IMR-90 (cell line): Measurements from ENCODE around the gene ARHGAP28. TPM values are rescaled to one million over a fixed set of nuclear protein-coding genes. Genes with fewer than 3 reads are reported as not detected.

Experiments used
- ATAC-seq: fragments of 200-7000 bp; cut with Tn5 transposase; 2 replicates; pipeline ENCODE4 v1.9.1; 2020; ENCODE audit warnings: low read depth, mild to moderate bottlenecking, moderate library complexity
- BruUV-seq: library from RNA; stranded (reverse); fragments of 400-500 nt; replicated peaks from 2 replicates; lab custom pipeline; 2021; lab: Mats Ljungman, UMichigan
- CTCF ChIA-PET: fragments of 300-600 bp; formaldehyde crosslinking; extraction: SDS; loops from one replicate; lab custom pipeline; 2021; ENCODE audit warnings: antibody characterized with exemption; lab: Yijun Ruan, JAX
- POLR2A ChIA-PET: fragments of 300-600 bp; sonication (Branson Sonifier 250); formaldehyde crosslinking; loops from one replicate; lab custom pipeline; 2022; ENCODE audit warnings: antibody characterized with exemption; ENCODE audit not compliant: unreplicated experiment; lab: Charles Lee
- DNase-seq: peaks from one replicate; pipeline ENCODE4 v3.0.0; 2013
- H2AFZ ChIP-seq: replicated peaks from 2 replicates; pipeline ENCODE3; 2013; ENCODE audit warnings: low read length, mild to moderate bottlenecking; ENCODE audit not compliant: poor library complexity
- H2AK5ac ChIP-seq: 2 replicates; pipeline ENCODE4 v1.6.1; 2013; ENCODE audit warnings: low read depth, low read length, inconsistent platforms
- H2AK9ac ChIP-seq: replicated peaks from 2 replicates; pipeline ENCODE3; 2013; ENCODE audit warnings: mild to moderate bottlenecking, low read depth, low read length, moderate library complexity; ENCODE audit not compliant: poor library complexity
- H2BK120ac ChIP-seq: 2 replicates; pipeline ENCODE4 v1.6.1; 2013; ENCODE audit warnings: low read depth, low read length, inconsistent platforms
- H2BK15ac ChIP-seq: 3 replicates; pipeline ENCODE4 v1.6.1; 2013; ENCODE audit warnings: low read depth, low read length, inconsistent platforms
- H2BK20ac ChIP-seq: 2 replicates; pipeline ENCODE4 v1.6.1; 2013; ENCODE audit warnings: low read depth, mild to moderate bottlenecking, inconsistent platforms, low read length, moderate library complexity
- H2BK5ac ChIP-seq: 2 replicates; pipeline ENCODE4 v1.6.1; 2013; ENCODE audit warnings: mild to moderate bottlenecking, low read depth, low read length, inconsistent platforms; ENCODE audit not compliant: poor library complexity, severe bottlenecking
- H3K14ac ChIP-seq: replicated peaks from 2 replicates; pipeline ENCODE4 v1.6.1; 2013; ENCODE audit warnings: low read depth, low read length, inconsistent platforms
- H3K18ac ChIP-seq: 2 replicates; pipeline ENCODE4 v1.6.1; 2013; ENCODE audit warnings: low read depth, low read length, control low read depth
- H3K23ac ChIP-seq: 2 replicates; pipeline ENCODE4 v1.6.1; 2013; ENCODE audit warnings: low read depth, low read length, inconsistent platforms
- H3K27ac ChIP-seq: 2 replicates; pipeline ENCODE4 v1.5.1; 2013; ENCODE audit warnings: mild to moderate bottlenecking, control low read depth, low read length; ENCODE audit not compliant: insufficient read depth
- H3K27me3 ChIP-seq: 2 replicates; pipeline ENCODE4 v1.6.1; 2013; ENCODE audit warnings: low read length; ENCODE audit not compliant: control insufficient read depth, insufficient read depth
- H3K36me3 ChIP-seq: 2 replicates; pipeline ENCODE4 v1.6.1; 2013; ENCODE audit warnings: low read length, mixed read lengths; ENCODE audit not compliant: control insufficient read depth, insufficient read depth
- H3K4ac ChIP-seq: 2 replicates; pipeline ENCODE4 v1.6.1; 2013; ENCODE audit warnings: low read depth, low read length, inconsistent platforms
- H3K4me1 ChIP-seq: 2 replicates; pipeline ENCODE4 v1.6.1; 2013; ENCODE audit warnings: low read length, mixed read lengths; ENCODE audit not compliant: control insufficient read depth, insufficient read depth
- H3K4me2 ChIP-seq: 2 replicates; pipeline ENCODE4 v1.6.1; 2013; ENCODE audit warnings: low read depth, mild to moderate bottlenecking, control low read depth, low read length, moderate library complexity
- H3K4me3 ChIP-seq: 2 replicates; pipeline ENCODE4 v1.5.1; 2013; ENCODE audit warnings: low read depth, mild to moderate bottlenecking, control low read depth, low read length, moderate library complexity; ENCODE audit not compliant: insufficient read depth
- H3K56ac ChIP-seq: 2 replicates; pipeline ENCODE4 v1.6.1; 2013; ENCODE audit warnings: low read length, inconsistent platforms; ENCODE audit not compliant: insufficient read depth; ENCODE audit errors: extremely low read depth
- H3K79me1 ChIP-seq, 2 experiments: 2 replicates each; pipeline ENCODE4 v1.6.1; 2013; ENCODE audit warnings: low read length in 2 of 2, inconsistent platforms in 1 of 2, low read depth in 1 of 2
- H3K9ac ChIP-seq: 2 replicates; pipeline ENCODE4 v1.6.1; 2013; ENCODE audit warnings: low read depth, low read length, control low read depth
- H3K9me1 ChIP-seq: 2 replicates; pipeline ENCODE4 v1.6.1; 2013; ENCODE audit warnings: low read length, inconsistent platforms; ENCODE audit not compliant: insufficient read depth
- H3K9me3 ChIP-seq: 2 replicates; pipeline ENCODE4 v1.6.1; 2013; ENCODE audit warnings: low read length; ENCODE audit not compliant: control insufficient read depth, insufficient read depth
- H4K20me1 ChIP-seq: 2 replicates; pipeline ENCODE4 v1.6.1; 2013; ENCODE audit warnings: low read length, inconsistent platforms; ENCODE audit not compliant: insufficient read depth
- H4K5ac ChIP-seq: 2 replicates; pipeline ENCODE4 v1.6.1; 2013; ENCODE audit warnings: mild to moderate bottlenecking, low read depth, low read length, control low read depth
- H4K8ac ChIP-seq, 2 experiments: 2 replicates each; pipeline ENCODE4 v1.6.1; 2013; ENCODE audit warnings: low read depth in 2 of 2, low read length in 2 of 2, control low read depth in 1 of 2, inconsistent platforms in 1 of 2
- H4K91ac ChIP-seq: 2 replicates; pipeline ENCODE4 v1.6.1; 2013; ENCODE audit warnings: low read depth, low read length, inconsistent platforms; ENCODE audit not compliant: insufficient read depth
- CEBPB ChIP-seq: IDR thresholded peaks from 2 replicates; pipeline ENCODE4 v1.6.1; 2012; ENCODE audit warnings: low read depth, low read length, improper control_type of control experiment
- MAZ ChIP-seq: IDR thresholded peaks from 2 replicates; pipeline ENCODE4 v1.6.1; 2012; ENCODE audit warnings: low read depth, mild to moderate bottlenecking, low read length, improper control_type of control experiment, moderate library complexity, borderline replicate concordance
- NFE2L2 ChIP-seq: fragments of 150-350 bp; IDR thresholded peaks from 2 replicates; pipeline ENCODE4 v1.6.1; 2016; ENCODE audit warnings: low read depth, mild to moderate bottlenecking, low read length
- POLR2A ChIP-seq: IDR thresholded peaks from 2 replicates; pipeline ENCODE4 v1.6.1; 2012; ENCODE audit warnings: mild to moderate bottlenecking, low read depth, low read length
- WGBS, 2 experiments: methylation state at CpG; one replicate each; pipeline versions ENCODE4 v1.1.5 to v1.1.7; 2013; ENCODE audit warnings: missing lambda C conversion rate in 2 of 2; ENCODE audit not compliant: insufficient read length in 1 of 2; ENCODE audit errors: extremely low coverage in 2 of 2; 5-methylcytosine and 5-hydroxymethylcytosine counted together
- dilution Hi-C: fragments of 300-500 bp; cut with HindIII; formaldehyde crosslinking; loops from one replicate; pipeline ENCODE4 v1.14.3; 2018; ENCODE audit warnings: low sequenced_read_pairs; ENCODE audit not compliant: unreplicated experiment
- in situ Hi-C: fragments of 300-500 bp; cut with MboI; formaldehyde crosslinking; loops from 3 replicates; pipeline ENCODE4 v1.14.3; 2019; ENCODE audit warnings: low sequenced_read_pairs, inconsistent platforms, mixed read lengths
- intact Hi-C: fragments of 100-400 bp; cut with micrococcal nuclease; formaldehyde crosslinking; loops from 2 replicates; pipeline ENCODE4 v1.10.0; 2022
- polyA plus RNA-seq, 3 experiments: library from polyadenylated mRNA; depleted of rRNA; stranded (reverse); fragments of >200 nt; gene quantifications; 2 replicates each; pipeline ENCODE4 v1.2.3, GENCODE V29; 2012; ENCODE audit warnings: low replicate concordance in 1 of 3
- total RNA-seq: library from RNA; depleted of rRNA; stranded (reverse); fragments of >200 nt; gene quantifications from 2 replicates; pipeline ENCODE4 v1.2.3, GENCODE V29; 2012

ARHGAP28 gene
- total and polyA plus RNA-seq, 2 of the 4 experiments (the other 2 are of a cell fraction) = 1.8 to 3.8 TPM

DNA sequence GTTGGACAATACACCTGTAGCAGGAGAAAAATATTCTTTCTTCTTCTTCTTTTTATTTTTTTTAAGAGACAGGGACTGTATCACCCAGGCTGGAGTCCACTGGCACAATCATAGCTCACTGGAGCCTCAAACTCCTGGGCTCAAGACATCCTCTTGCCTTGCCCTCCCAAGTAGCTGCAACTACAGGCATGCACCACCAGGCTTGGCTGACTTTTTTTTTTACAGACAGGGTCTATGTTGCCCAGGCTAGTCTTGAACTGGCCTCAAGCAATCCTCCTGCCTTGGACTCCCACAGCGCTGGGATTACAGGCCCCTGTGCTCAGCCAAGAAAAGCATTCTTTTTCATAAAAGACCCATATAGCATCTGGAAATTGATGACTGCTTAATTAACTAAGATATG is 17.1 kb upstream of the ARHGAP28 start:
- Histone ChIP-seq H3K18ac (no peak overlapping the region), H3K56ac (no peak overlapping the region), H3K36me3 (no peaks in the 10 kb centered on the region), H4K8ac (no peak overlapping the region), H3K9ac (no peak overlapping the region), H3K9me1 (no peaks in the 10 kb centered on the region), H3K4me3 (no peak overlapping the region), H2AK9ac (no peak overlapping the region), H4K5ac (no peak overlapping the region), H2BK20ac (no peak overlapping the region), H3K4ac (no peak overlapping the region), H3K9me3 (no peaks in the 10 kb centered on the region), H4K91ac (no peak overlapping the region), H3K4me1 (no peaks in the 10 kb centered on the region; the same call in 1 of the 2 replicates), H2BK120ac (no peak overlapping the region), H2BK5ac (no peak overlapping the region), H3K4me2 (no peak overlapping the region), H2AFZ (no peak overlapping the region), H2AK5ac (no peak overlapping the region), H3K23ac (no peak overlapping the region), H3K14ac (no peak overlapping the region), H3K79me1 (no peaks in the 10 kb centered on the region), H2BK15ac (no peak overlapping the region), H3K27me3 (no peaks in the 10 kb centered on the region; the same call in 1 of the 2 replicates), H4K20me1 (no peaks in the 10 kb centered on the region), H3K27ac (no peak overlapping the region)
- no CpG with 5 or more reads among the region's 1 CpG for WGBS, 2 experiments
- in situ Hi-C loops = no loop called here
- CTCF ChIA-PET = interaction anchor here (1.1 kb wide), 1 partner anchor 108 kb away, joined by 3 read pairs; no protein-coding TSS in a partner anchor
- no TSS peak for BruUV-seq
- intact Hi-C loops = loop anchor here (5.0 kb wide), 1 partner anchor 50 kb away; no protein-coding TSS in a partner anchor
- ATAC-seq (no peak), DNase-seq (no peak)
- dilution Hi-C loops = no loop called here
- POLR2A ChIA-PET = no interaction called here
- TF ChIP-seq CEBPB = no peak
- TF ChIP-seq POLR2A = no peak
- TF ChIP-seq MAZ = no peak
- TF ChIP-seq NFE2L2 = no peak
